ENCODE measurements around the gene KRT1. TPM values are rescaled to one million over a fixed set of nuclear protein-coding genes. Genes with fewer than 3 reads are reported as not detected.

The KRT1 gene
- total RNA-seq, 3 donors from 2014 or later = not detected

- no peak for TF ChIP-seq POLR2AphosphoS5 (IDR thresholded peaks at IDR 0.05)
- TF ChIP-seq, protein P1, sequence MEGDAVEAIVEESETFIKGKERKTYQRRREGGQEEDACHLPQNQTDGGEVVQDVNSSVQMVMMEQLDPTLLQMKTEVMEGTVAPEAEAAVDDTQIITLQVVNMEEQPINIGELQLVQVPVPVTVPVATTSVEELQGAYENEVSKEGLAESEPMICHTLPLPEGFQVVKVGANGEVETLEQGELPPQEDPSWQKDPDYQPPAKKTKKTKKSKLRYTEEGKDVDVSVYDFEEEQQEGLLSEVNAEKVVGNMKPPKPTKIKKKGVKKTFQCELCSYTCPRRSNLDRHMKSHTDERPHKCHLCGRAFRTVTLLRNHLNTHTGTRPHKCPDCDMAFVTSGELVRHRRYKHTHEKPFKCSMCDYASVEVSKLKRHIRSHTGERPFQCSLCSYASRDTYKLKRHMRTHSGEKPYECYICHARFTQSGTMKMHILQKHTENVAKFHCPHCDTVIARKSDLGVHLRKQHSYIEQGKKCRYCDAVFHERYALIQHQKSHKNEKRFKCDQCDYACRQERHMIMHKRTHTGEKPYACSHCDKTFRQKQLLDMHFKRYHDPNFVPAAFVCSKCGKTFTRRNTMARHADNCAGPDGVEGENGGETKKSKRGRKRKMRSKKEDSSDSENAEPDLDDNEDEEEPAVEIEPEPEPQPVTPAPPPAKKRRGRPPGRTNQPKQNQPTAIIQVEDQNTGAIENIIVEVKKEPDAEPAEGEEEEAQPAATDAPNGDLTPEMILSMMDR (IDR thresholded peaks at IDR 0.05) = no peak
- TF ChIP-seq POLR2A (IDR thresholded peaks at IDR 0.05) = no peak
- H3K36me3 ChIP-seq = no peaks in the 10 kb centered on the region
- H3K4me1 ChIP-seq = no peaks in the 10 kb centered on the region
- no peaks in the 10 kb centered on the region for H3K9me3 ChIP-seq
- peak; percentile 24 to 33 for DNase-seq (ENCODE audit: low spot score in 2 of 2)
- H3K4me3 ChIP-seq = no peak overlapping the region
- peaks cover 0 to 9% of the 10 kb centered on the region in 2 donors for H3K27me3 ChIP-seq
- H3K27ac ChIP-seq = no peak overlapping the region
- intact Hi-C loops (cut with DNase I; ENCODE audit: low total_unique reads) = loop anchor here (1.0 kb wide), 1 partner anchor 25 kb away; no protein-coding TSS in a partner anchor
Measured at GRCh38 chr12:52687497-52688385, 7.5 kb upstream of the KRT1 start.

- intact Hi-C loops (cut with DNase I; ENCODE audit: low total_unique reads) = loop anchor here (1.0 kb wide), 1 partner anchor 25 kb away; no protein-coding TSS in a partner anchor
- H3K9me3 ChIP-seq = no peaks in the 10 kb centered on the region
- peaks cover 0 to 9% of the 10 kb centered on the region in 2 donors for H3K27me3 ChIP-seq
- DNase-seq (ENCODE audit: low spot score in 2 of 2) = peak in 1 of 2 donors; percentile 7
- no peak overlapping the region for H3K27ac ChIP-seq
- TF ChIP-seq POLR2A (IDR thresholded peaks at IDR 0.05) = no peak
- TF ChIP-seq, protein P1 (IDR thresholded peaks at IDR 0.05) = no peak
- no peak for TF ChIP-seq POLR2AphosphoS5 (IDR thresholded peaks at IDR 0.05)
- H3K4me1 ChIP-seq = no peaks in the 10 kb centered on the region
- no peaks in the 10 kb centered on the region for H3K36me3 ChIP-seq
- H3K4me3 ChIP-seq = no peak overlapping the region
Measured at GRCh38 chr12:52686756-52687487, 6.7 kb upstream of the KRT1 start.

DNA sequence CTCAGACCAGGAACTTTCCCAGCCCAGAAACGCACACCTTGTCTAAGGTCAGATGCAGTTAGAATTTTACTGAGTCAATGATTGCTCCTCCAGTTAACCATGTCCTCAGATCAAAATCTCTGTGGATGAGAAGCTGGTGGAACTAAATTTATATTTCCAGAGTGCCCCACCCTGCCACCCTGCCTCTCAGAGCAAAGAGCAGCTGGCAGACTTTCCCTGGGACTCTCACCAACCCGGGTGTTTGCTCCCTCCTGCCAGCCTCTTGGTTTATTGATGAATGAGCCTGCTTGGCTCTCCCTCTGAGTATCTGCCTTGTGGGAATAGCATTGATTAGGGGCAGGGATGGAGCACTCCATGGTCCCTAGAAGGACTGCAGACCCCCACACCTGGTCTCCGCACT is 5.9 kb upstream of the KRT1 start:
- H3K27ac ChIP-seq = no peak overlapping the region
- intact Hi-C loops (cut with DNase I; ENCODE audit: low total_unique reads) = no loop called here
- no peaks in the 10 kb centered on the region for H3K4me1 ChIP-seq
- no peak for TF ChIP-seq POLR2AphosphoS5 (IDR thresholded peaks at IDR 0.05)
- TF ChIP-seq, protein P1 (IDR thresholded peaks at IDR 0.05) = no peak
- no peak for TF ChIP-seq POLR2A (IDR thresholded peaks at IDR 0.05)
- no peaks in the 10 kb centered on the region for H3K36me3 ChIP-seq
- peak in 1 of 2 donors; percentile 5 for DNase-seq (ENCODE audit: low spot score in 2 of 2)
- H3K9me3 ChIP-seq = no peaks in the 10 kb centered on the region
- no peak overlapping the region for H3K4me3 ChIP-seq
- peaks cover 0 to 9% of the 10 kb centered on the region in 2 donors for H3K27me3 ChIP-seq

- Histone ChIP-seq H3K27ac (no peak overlapping the region), H3K27me3 (peaks cover 0 to 7% of the 10 kb centered on the region in 2 donors), H3K4me1 (no peaks in the 10 kb centered on the region), H3K36me3 (no peaks in the 10 kb centered on the region), H3K4me3 (no peak overlapping the region), H3K9me3 (no peaks in the 10 kb centered on the region)
- peak in 1 of 2 donors; percentile 3 for DNase-seq (ENCODE audit: low spot score in 2 of 2)
- TF ChIP-seq, protein P1 (IDR thresholded peaks at IDR 0.05) = no peak
- TF ChIP-seq POLR2AphosphoS5 (IDR thresholded peaks at IDR 0.05) = no peak
- intact Hi-C loops (cut with DNase I; ENCODE audit: low total_unique reads) = no loop called here
Measured at GRCh38 chr12:52685406-52685890, 5.2 kb upstream of the KRT1 start.
